ENCODE results near the gene TARS3.
A peak's percentile ranks its signal among the peaks of the same experiment; 100 is the strongest.
"Not testable (repeated sequence)": the region's sequence is repeated elsewhere in the genome, so short reads cannot be mapped to it uniquely, and the experiment has no call there.

TARS3 gene

GRCh38 chr15:101723874-101724674 is at the start of gene TARS3:
Gene TARS3 (minus strand): TSS chr15:101724473. CDS start chr15:101724387, 86 bp downstream.
- TF ChIP-seq, protein P1, sequence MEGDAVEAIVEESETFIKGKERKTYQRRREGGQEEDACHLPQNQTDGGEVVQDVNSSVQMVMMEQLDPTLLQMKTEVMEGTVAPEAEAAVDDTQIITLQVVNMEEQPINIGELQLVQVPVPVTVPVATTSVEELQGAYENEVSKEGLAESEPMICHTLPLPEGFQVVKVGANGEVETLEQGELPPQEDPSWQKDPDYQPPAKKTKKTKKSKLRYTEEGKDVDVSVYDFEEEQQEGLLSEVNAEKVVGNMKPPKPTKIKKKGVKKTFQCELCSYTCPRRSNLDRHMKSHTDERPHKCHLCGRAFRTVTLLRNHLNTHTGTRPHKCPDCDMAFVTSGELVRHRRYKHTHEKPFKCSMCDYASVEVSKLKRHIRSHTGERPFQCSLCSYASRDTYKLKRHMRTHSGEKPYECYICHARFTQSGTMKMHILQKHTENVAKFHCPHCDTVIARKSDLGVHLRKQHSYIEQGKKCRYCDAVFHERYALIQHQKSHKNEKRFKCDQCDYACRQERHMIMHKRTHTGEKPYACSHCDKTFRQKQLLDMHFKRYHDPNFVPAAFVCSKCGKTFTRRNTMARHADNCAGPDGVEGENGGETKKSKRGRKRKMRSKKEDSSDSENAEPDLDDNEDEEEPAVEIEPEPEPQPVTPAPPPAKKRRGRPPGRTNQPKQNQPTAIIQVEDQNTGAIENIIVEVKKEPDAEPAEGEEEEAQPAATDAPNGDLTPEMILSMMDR (IDR thresholded peaks at IDR 0.05; ENCODE audit: insufficient read depth, low read length, poor library complexity, severe bottlenecking), result no peak
- peak; percentile 93 for DNase-seq (ENCODE audit: extremely low read depth, insufficient read length)

DNA sequence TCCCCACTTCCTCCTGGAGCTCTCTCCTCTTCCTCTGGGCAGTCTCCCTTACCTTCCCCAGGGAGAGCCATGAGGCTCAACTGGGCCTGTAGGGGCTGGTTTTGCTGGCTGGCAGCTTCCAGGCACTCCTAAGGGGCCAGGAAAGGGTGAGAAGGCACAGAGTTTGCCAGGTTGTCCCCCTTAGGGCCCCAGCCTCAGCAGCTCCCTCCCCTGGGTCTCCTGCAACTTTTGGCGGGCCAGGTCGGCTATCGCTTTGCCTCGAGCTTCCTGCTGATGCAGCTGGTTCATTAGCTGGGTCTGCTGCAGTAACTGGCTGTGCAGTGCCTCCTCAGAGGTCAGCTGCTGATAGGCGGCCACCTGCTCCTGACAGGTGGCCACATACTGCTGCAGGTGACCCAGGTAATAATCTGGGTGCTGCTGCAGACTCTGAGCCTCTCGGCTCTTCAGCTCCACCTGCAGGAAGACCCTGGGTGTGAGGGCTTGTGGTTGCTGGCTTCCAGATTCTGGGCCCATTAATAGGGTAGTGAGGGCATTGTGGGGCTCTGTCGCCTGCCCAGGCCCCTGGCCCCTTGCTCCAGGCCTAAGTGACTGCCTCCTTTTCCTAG is 49.3 kb upstream of the TARS3 start:
- no peaks in the 10 kb centered on the region for H3K36me3 ChIP-seq (ENCODE audit: control insufficient read depth, insufficient read depth, low read length)
- peaks cover 1% of the 10 kb centered on the region for H3K27me3 ChIP-seq (replicated peaks; ENCODE audit: control insufficient read depth, insufficient read depth, low read length)
- no peak for DNase-seq (ENCODE audit: extremely low read depth, insufficient read length)
- TF ChIP-seq, protein P1 (IDR thresholded peaks at IDR 0.05; ENCODE audit: insufficient read depth, low read length, poor library complexity, severe bottlenecking), result peak; percentile 51
- no peak overlapping the region for H3K4me3 ChIP-seq (replicated peaks; ENCODE audit: low read depth, low read length)

More at GRCh38 chr15:101723874-101724674, at the start of gene TARS3:
- Histone ChIP-seq H3K27me3 (replicated peaks; ENCODE audit: control insufficient read depth, insufficient read depth, low read length) (no peaks in the 10 kb centered on the region), H3K36me3 (ENCODE audit: control insufficient read depth, insufficient read depth, low read length) (peaks cover 4% of the 10 kb centered on the region), H3K4me3 (replicated peaks; ENCODE audit: low read depth, low read length) (peak within 1 kb of the TSS; percentile 71)

- H3K36me3 ChIP-seq (ENCODE audit: control insufficient read depth, insufficient read depth, low read length), result no peaks in the 10 kb centered on the region
- TF ChIP-seq, protein P1 (IDR thresholded peaks at IDR 0.05; ENCODE audit: insufficient read depth, low read length, poor library complexity, severe bottlenecking), result no peak
- peaks cover 1% of the 10 kb centered on the region for H3K27me3 ChIP-seq (replicated peaks; ENCODE audit: control insufficient read depth, insufficient read depth, low read length)
- no peak overlapping the region for H3K4me3 ChIP-seq (replicated peaks; ENCODE audit: low read depth, low read length)
- no peak for DNase-seq (ENCODE audit: extremely low read depth, insufficient read length)
Measured at GRCh38 chr15:101772921-101773320, 48.6 kb upstream of the TARS3 start.

DNA sequence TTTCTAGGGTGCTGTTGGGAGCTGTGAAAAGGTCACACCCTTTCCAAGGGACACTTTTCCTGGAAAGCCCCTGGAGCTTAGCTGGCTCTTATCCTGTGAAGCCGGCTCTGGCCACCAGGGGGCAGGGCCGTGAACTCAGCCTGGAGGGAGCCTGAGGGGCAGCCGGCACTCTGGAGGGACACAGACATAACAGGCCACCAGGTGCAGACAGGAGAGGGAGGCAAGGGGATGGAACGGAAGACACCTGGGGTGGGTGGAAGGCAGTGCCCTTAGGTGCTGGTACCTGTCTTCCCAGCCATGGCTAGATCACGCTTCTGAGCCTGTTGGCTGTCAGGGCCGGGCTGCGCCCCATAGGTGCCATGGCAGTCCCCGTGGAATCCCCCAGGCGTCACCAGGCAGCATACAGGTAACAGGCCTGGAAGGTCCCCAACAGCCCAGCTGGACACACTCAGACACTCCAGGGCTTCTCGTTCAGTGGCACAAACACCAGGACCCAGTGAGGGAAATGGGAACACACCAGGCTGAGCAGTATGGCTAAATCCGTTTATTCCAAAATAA is 42.9 kb upstream of the TARS3 start:
- not testable (repeated sequence) for H3K27me3 ChIP-seq (replicated peaks; ENCODE audit: control insufficient read depth, insufficient read depth, low read length); H3K4me3 ChIP-seq (replicated peaks; ENCODE audit: low read depth, low read length); H3K36me3 ChIP-seq (ENCODE audit: control insufficient read depth, insufficient read depth, low read length)
- DNase-seq (ENCODE audit: extremely low read depth, insufficient read length), result peak; percentile 30

GRCh38 chr15:101765772-101766456 is 41.6 kb upstream of the TARS3 start:
- Histone ChIP-seq H3K27me3 (replicated peaks; ENCODE audit: control insufficient read depth, insufficient read depth, low read length) (no peaks in the 10 kb centered on the region), H3K4me3 (replicated peaks; ENCODE audit: low read depth, low read length) (no peak overlapping the region), H3K36me3 (ENCODE audit: control insufficient read depth, insufficient read depth, low read length) (no peaks in the 10 kb centered on the region)
- no peak for DNase-seq (ENCODE audit: extremely low read depth, insufficient read length)
- TF ChIP-seq, protein P1 (IDR thresholded peaks at IDR 0.05; ENCODE audit: insufficient read depth, low read length, poor library complexity, severe bottlenecking), result no peak

DNA sequence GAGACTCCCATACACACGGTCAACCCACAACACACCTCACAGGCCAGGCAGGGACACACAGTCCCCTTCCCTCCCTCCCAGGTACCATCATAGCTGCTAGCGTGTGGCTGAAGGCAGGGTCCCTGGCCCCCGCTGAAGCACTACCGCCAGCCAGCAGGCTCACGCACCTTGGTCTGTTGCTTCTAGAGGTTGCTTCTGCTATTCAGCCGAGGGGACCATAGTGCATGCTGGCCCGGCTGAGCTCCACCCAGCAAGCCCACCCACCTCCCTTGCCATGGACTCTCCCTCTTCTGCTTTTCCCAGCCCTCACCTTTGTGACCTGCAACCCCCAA is 41.0 kb upstream of the TARS3 start:
- not testable (repeated sequence) for H3K36me3 ChIP-seq (ENCODE audit: control insufficient read depth, insufficient read depth, low read length); DNase-seq (ENCODE audit: extremely low read depth, insufficient read length); H3K4me3 ChIP-seq (replicated peaks; ENCODE audit: low read depth, low read length); H3K27me3 ChIP-seq (replicated peaks; ENCODE audit: control insufficient read depth, insufficient read depth, low read length)

DNA sequence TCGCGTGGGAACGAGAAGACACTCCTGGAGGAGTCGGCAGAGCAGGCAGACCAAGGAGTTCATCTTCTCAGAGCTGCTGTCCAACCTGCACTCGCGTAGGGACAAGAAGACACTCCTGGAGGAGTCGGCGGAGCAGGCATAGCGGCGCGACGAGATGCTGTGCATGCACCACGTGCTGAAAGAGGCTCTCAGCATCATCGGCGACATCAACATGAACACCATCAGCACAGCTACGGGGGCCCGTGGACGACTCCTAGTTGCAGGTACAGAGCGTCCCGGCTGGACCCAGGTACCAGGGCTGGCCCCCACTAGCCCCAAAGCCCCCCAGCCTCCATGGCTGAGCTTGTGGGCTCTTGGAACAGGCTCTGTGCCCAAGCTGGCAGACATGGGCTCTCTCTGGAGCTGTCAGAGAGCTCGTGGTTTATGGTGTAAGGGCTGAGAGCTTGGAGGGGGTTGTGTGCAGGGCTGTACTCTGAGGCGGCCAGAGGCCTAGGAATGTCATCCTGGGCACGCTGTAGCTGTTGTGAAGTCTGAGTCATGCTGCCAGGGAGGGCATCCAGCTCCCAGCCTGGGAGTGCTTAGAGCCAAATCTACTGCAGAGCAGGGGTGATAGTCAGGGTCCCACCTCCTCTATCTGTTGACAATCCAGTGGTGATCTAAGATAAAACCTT is 40.5 kb upstream of the TARS3 start:
- H3K27me3 ChIP-seq (replicated peaks; ENCODE audit: control insufficient read depth, insufficient read depth, low read length); DNase-seq (ENCODE audit: extremely low read depth, insufficient read length); H3K4me3 ChIP-seq (replicated peaks; ENCODE audit: low read depth, low read length); H3K36me3 ChIP-seq (ENCODE audit: control insufficient read depth, insufficient read depth, low read length): not testable (repeated sequence)

DNA sequence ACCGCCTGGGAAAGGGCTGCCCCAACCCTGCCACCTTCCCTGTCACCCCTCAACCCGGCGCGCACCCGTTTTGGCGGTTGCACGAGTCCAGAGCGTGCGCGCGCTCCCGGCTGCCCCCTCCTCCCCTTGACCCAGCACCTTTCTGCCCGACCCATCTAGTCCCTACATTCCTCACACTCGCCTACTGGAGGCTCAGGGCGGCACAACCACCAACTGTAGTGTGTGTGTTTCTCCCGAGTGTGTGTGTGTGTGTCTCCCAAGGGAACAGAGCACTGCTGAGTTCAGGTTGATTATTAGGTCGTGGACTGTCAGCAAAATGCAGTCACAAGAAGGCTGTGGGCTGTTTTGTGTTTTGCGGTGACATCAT is 22.4 kb upstream of the TARS3 start:
- DNase-seq (ENCODE audit: extremely low read depth, insufficient read length), result not testable (repeated sequence)

GRCh38 chr15:101734837-101735236 is 10.6 kb upstream of the TARS3 start:
- not testable (repeated sequence) for H3K27me3 ChIP-seq (replicated peaks; ENCODE audit: control insufficient read depth, insufficient read depth, low read length); H3K4me3 ChIP-seq (replicated peaks; ENCODE audit: low read depth, low read length); H3K36me3 ChIP-seq (ENCODE audit: control insufficient read depth, insufficient read depth, low read length)

More for the DNA sequence above, 22.4 kb upstream of the TARS3 start:
- H3K4me3 ChIP-seq (replicated peaks; ENCODE audit: low read depth, low read length); H3K36me3 ChIP-seq (ENCODE audit: control insufficient read depth, insufficient read depth, low read length); H3K27me3 ChIP-seq (replicated peaks; ENCODE audit: control insufficient read depth, insufficient read depth, low read length): not testable (repeated sequence)

More at GRCh38 chr15:101734837-101735236, 10.6 kb upstream of the TARS3 start:
- not testable (repeated sequence) for DNase-seq (ENCODE audit: extremely low read depth, insufficient read length)
